NCI-H1417 treated with DMSO at 0.1 percent for 48 hours (cell line): ENCODE results near the gene GLB1L2.
A peak's percentile ranks its signal among the peaks of the same experiment; 100 is the strongest.

Experiments
- DNase-seq: peaks from one replicate; lab custom pipeline; 2025; lab: John Stamatoyannopoulos, UW

The GLB1L2 gene

DNA sequence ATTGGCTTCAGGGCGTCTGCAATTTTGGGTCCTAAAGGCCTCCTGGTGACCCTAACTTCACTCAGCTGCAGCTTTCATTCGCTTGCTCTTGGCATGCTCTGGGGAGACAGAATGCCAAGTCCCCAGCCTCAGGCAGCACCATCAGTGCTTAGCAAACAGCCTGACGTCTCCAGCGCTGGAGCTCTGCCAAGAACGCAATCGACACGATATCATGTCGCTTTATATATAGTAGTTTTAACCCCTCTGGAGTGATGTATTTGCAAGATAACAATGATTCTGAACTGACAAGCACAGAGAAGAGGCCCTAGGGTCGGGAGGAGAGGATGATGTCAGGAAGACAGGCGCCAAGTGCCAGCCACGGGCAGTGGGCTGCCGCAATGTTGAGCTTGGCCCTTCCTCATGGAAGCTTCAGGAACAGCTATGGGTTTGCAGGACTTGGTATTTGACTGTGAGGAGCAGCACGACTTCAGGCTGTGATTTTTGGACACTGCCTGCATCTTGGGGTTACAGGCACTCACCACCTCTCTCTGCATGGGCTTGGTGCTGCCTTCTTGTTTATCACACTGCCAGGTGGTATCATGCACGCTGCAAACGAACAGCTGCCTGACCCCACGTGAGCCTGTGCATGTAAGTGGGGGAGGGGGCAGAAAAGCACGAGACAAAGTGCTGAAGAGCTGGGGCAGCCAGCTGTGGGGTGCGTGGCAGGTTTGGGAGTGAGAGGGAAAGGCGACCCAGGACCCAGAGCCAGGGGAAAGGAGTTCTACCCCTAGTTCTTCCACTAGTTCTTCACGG lies 54.2 kb downstream of the GLB1L2 start:
- peak; percentile 73 for DNase-seq

DNA sequence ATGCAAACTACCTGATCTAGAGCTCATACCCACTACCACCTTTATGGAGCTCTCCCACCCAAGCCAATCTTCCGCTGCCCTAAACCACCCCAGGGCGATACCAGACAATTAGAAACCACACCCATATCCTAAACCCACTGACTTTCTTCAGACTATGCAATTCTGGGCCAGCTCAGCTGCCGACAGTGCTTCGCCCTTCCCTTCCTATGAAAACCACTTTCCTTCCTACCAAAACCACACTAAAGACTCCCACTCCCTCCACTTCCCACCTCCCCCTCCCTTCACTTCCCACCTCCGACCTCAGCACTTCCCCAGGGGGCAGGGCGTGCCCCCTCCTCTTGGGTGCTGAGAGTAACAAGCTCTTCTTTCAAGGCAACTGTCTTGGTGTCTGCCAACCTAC lies 55.2 kb downstream of the GLB1L2 start:
- no peak for DNase-seq

DNA sequence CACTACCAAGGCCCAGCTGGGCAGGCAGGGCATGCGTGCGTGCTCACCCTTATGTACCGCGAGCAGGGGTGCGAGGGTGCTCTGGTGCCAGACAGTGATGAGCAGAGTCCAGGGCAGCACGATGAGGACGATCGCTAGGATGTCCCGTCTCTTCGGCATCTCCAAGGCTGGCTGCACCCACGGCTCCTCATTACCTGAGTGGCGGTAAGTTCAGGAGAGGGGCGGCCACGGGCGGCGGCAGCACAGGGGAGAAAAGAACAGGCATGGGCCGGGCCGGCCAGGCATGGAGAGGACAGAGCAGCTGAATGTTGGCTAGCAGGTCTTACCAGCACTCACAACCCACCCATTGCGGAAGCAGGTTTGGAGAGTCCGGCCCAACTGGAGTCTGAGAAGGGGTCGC lies 55.7 kb downstream of the GLB1L2 start:
- no peak for DNase-seq

DNA sequence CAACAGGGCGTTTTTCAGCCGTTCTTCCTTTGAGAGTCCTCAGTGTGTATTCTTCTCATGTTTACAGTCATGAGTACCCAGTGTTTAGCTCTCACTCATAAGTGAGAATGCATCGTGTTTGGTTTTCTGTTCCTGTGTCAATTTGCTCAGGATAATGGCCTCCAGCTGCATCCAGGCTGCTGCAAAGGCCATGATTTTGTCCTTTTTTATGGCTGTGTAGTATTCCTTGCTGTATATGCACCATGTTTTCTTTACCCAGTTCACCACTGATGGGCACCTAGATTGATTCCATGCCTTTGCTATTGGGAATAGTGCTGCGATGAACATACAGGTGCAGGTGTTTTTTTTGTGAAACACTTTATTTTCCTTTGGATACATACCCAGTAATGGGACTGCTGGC lies 56.8 kb downstream of the GLB1L2 start:
- DNase-seq, result no peak

DNA sequence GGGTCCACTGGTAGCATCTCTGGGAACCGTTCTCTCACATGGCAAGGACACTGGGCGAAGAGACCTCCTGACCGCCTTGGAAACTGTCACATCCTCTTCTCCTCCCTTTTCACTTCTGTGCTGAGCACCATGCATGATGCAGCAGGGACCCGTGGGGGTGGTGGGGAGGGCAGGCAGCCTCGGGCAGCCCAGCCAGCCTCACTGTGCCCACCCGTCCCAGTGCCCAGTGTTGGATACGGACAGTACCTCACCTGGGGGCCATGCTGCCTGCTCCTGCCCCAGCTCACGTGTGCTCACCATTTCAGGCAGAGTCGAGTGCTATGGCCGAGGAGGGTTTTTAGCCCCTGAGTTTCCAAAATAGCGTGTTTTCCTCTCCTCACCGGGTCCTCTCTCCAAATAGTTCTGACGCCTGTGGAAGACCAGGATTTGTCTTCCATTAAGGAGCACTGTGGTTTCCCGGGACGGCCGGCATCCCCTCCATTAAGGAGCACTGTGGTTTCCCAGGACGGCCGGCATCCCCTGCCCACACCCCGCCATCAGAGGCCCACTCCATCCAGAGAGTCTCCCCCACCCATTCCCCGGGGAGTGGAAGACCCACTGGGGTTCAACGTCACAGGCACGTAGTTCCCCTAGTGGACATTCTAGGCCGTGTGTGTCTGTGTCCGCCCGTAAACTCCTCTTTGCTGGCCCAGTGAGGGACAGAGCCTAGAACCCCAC lies 57.8 kb downstream of the GLB1L2 start:
- no peak for DNase-seq

DNA sequence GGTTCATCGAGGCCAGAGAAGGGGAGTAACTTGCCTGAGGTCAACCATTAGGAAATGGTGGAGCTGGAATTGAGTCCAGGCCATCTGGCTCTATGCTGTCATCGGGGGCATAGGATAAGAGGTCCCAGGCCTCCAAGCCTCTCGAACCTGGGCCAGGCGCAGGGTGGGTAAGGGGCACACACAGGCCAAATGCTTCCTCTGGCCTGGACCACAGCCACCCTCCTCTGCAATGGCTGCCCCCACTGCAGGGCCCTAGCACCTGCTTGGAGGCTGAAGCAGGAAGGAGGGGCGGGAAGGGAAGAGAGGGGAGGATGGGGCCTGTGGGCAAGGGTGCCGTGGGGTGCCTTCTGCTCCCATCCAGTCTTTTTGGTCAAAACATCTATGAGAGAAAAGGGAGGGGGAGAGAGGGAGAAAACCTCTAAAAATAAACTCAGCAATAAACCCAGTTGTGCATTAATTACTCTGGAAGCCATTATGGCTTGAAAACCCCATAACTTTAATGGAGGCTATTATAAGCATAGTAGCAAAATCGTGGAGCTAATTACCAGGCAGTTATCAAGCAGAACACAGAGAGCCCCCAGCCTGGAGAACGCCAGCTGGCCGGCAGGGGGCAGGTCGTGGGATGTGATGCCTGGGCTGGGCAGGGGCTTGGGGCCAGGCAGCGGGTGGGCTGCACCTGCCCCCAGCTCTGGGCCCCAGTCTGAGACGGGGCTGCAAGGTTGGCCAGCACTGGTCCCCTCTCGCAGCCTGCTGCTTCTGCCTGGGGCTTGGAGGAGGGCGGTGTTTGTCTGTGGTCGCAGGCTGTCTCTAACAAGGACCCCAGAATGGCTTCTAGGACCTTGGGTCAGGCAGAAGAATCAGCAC lies 59.1 kb downstream of the GLB1L2 start:
- no peak for DNase-seq

DNA sequence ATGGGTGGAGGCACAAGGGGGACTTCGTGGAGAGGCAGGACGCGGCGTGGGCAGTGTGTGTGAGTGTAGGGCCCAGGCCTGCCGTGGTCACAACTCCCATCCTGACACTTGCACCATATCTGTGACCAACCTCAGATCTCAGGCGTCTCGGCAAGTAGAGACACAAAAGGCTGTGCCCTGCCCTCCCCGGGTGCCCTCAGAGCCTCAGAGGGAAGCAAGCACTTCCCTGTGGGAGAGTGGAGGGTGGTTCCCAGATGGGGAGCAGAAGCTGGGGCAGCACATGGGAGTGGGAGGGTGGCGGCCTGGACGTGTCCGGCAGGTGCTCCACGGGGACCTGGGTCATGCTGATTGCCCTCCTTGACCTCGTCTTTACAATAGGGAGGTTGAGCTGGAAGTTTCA lies 59.9 kb downstream of the GLB1L2 start:
- DNase-seq, result no peak

DNA sequence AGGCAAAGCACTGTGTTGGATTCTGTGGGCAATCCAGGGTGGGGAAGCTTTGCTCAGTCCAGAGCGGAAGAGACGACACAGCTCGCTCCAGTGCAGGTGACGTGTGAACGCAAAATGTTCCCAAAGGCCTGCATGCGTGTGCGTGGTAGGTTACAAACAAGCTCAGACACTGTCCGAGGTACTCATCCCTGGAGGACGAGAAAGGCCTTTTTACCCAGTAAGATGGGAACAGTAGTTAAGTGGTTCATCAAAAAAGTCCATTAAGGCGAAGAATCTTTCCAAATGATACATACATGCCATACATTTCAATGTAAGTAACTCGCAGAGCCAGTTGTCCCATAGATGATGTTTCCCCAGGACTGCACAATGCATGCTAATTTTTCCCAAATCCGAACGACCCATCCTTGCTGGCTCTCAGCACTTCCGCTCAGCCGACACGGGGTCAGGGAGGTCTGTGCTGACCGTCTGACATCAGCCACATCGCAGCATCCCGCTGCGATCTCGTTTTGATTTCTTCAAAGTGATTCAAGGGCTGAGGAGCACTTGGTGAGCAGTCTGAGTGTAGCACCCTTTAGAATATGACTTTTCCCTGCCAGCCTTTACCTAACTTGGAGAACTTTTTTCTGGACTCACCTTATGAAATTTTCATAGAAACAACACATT lies 61.3 kb downstream of the GLB1L2 start:
- DNase-seq, result no peak

DNA sequence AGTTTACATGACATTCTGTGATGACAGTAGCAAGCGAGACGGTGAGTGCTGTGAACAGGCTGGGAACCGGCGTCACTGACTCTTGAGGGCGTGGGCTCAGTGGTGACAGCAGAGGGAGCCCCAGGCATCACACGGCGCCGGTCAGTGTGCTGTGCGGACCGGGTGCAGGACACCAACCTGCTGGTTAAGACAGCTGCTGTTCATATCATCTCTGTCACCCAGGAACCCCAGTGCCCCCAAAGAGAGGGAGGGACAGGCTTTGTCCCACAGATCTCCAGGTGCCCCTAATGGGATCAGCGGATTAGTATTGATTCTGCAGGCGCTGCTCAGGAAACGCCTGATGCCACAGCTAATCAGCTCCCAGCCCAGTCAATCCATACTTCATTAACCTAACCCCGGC lies 61.9 kb downstream of the GLB1L2 start:
- DNase-seq, result no peak

DNA sequence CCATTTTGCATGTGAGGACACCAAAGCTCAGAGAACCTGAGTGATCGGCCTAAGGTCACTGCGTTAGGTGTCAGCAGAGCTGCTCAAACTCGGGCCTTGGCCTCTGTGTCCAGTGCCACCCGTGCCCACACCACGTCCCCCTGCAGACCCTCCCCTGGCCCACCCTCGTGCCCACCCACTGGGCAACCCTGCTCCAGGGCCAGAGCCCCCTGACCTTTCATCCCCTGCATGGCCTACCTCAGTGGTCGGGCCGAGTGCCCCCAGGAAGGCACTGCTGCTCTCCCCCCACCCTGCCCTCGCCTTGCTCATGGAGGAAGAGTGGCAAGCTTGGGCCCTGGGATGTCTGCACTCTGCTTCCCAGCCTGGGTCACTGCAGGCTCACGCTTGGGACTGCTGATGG lies 62.5 kb downstream of the GLB1L2 start:
- DNase-seq, result no peak

DNA sequence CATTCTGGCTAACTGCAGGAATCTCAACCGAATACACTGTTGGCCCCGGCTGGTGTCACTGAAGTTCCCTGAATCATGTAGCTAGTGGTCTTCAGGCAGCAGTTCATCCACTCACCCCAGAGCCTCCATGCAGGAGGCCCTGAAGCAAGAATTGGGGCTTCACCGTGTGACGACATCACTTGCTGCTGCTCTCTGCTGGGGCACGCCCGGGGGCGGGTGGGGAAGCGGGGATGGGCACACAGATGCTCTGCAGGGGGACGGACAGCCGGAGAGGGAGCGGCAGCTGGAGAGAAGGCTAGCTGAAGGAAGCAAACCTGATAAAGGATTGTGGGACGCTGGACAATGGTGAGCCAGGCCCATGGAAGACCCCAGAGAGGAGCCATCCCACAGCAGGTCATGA lies 63.2 kb downstream of the GLB1L2 start:
- no peak for DNase-seq

DNA sequence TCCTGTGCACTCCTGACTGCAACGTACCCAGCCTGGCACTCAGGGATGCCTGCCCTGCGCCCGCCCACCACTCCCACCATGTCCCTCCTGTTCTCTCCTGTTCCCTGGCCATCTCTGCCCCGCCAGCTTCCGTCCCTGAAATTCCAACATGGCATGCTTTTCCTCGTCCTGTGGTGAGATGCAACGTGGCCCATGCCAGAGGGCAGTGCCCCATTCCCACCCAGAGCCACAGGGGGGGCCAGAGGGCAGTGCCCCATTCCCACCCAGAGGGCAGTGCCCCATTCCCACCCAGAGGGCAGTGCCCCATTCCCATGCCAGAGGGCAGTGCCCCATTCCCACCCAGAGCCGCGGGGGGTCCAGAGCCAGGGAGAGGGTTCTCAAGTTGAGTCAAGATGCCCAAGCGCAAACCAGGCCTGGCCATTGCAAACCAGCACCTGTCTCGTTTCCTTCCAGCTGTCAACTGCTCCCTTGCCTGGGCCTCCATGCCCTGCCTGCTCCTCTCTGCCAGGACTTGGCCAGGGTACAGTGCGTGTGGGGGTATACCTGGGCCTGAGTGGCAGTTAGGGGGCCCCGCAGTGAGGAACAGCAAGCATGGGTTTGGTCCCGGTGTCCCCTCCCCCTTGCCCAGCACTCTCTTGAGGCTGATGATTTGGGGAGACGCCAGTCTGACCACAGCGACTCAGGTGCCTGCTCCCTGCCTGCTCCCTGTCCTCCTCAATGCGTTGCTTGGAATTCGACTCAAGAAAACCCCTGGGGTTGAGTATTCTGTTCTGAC lies 65.7 kb downstream of the GLB1L2 start:
- DNase-seq, result no peak

DNA sequence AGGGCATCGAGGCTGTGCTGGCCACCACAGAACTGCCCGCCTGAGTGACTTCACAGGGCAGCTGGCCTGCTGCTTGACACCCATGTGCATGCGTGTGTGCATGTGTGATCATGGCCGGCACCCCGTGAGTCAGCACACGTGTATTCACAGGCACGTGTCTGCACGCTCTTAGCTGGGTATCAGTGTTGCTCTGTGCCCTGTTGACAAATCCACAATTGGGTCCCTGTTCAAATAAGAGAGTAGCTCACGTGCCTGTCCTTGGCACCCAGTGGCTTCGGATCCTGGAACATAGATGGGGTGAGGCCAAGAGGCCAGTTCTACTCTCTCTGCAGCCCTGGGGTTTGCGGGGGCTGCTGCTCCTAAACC lies 66.3 kb downstream of the GLB1L2 start:
- no peak for DNase-seq

DNA sequence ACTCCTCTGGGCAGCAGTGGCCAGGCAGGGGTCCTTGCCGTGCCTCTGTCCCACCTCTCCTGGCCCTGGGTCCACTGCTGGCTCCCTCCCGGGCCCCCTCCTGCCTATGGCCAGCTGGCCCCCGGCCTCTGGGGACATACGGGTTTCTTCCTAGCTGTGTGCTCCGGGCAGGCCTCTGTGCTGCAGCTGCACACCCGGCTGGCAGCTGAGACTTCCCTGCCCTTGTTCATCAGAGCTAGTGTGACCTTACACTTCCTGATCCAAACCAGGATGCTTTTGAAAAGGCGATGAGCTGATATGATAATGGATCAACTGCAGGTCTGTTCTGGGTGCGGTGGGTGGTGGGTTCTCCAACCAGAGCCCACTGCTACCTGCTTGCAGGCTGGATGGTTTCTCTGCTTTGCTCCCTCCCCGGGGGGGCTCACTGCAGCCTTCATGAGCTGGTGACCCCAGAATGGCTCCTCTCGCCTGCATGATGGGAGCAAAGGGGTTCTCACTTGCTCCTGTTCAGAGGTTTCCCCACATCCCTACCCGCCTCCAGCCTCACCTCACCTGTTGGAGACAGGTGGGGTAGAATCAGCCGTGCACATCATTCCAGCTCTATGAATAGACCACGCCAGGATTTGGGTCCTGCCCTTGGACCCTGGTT lies 67.0 kb downstream of the GLB1L2 start:
- DNase-seq, result no peak

DNA sequence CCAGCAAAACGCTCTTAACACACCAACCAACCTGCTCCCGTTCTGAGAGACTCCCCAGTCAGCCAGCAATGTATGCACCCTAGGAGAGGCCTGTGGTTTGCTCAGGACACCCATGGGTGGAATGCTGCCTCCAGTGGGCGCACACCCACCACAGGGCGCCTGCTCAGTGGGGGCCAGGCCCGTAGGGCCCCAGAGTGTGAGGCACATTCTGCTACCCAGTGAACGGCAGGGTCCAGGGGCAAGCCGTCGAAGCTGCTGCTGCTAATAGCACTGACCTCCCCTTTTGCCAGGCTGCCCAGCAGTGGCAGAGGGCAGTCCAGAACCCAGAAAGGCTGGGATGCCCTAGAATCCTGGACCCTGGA lies 67.5 kb downstream of the GLB1L2 start:
- DNase-seq, result no peak

DNA sequence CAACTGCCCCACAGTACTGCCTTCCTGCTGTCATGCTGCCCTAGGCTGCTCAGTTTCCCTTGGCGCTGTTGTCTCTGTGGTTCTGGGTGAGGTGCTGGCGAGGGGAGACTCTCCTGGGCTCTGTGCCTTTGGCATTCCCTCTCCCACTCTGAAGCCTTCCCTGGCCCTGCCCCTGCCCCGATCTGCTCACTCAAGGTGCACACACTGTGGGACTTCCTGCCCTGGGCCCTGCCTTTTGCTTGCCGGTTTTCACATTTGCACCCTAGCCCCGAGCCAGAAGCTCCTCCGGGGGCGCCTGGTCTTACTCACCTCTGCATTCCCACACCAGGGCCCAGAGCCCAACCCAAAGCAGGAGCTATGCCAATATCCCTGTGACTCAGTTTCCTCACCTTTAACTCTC lies 68.2 kb downstream of the GLB1L2 start:
- DNase-seq, result no peak

DNA sequence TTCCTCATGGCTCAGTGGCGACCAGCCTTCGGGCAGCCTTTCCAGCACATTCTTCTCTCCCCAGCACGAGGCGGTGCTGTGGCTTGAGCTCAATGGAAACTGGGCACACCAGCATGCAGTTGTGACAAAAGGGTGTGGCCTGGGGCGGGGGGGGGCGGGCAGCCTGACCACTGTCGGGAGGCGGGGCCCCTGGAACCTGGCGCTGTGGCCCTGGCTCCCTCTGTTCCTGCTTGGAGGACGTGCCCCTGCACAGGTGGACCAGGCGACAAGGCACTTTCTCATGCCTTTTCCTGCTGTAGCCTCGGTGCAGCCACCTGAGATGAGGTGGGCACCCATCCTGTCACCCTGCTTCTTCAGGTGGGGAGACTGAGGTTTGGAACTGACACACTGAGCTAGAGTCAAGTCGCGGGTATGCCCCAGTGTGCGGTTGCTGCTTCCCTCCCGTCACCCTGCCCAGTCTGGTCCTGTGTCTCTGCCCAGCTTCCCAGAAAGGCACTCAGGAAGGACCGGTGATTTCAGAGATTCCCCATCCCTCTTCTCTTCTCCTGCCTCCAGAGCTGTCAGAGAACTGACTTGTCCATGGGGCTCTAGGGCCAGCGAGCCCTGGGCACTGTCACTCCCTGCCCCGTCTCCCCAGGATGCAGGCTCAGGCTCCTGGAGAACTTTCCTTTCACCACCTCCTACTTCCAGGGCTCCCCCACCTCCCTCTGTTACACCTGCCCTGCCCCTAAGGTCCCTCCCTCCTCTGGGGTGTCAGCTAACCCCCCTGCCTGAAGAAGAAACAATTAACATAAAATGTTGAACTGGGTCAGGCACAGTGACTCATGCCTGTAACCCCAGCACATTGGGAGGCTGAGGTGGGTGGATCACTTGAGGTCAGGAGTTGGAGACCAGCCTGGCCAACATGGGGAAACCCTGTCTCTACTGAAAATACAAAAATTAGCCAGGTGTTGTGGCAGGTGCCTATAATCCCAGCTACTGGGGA lies 70.3 kb downstream of the GLB1L2 start:
- DNase-seq, result no peak

DNA sequence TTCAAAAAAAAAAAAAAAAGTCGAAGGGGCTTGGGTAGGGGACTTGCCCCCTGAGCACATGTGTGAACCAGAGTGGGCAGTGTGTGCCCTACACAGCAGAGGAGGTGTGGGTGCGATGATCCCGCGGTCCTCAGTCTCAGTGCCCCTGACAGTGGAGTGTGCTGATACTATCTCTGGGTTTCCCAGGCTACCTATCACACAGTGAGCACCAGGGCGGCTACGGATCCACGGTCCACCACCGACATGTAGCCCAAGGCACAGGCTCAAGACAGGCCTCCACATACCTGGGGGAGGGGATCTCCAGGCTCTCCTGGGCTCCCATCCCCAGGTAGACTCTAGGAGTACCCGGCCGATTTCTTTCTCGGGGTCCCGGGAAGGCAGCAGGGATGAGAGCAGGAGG lies 71.1 kb downstream of the GLB1L2 start:
- DNase-seq, result no peak

DNA sequence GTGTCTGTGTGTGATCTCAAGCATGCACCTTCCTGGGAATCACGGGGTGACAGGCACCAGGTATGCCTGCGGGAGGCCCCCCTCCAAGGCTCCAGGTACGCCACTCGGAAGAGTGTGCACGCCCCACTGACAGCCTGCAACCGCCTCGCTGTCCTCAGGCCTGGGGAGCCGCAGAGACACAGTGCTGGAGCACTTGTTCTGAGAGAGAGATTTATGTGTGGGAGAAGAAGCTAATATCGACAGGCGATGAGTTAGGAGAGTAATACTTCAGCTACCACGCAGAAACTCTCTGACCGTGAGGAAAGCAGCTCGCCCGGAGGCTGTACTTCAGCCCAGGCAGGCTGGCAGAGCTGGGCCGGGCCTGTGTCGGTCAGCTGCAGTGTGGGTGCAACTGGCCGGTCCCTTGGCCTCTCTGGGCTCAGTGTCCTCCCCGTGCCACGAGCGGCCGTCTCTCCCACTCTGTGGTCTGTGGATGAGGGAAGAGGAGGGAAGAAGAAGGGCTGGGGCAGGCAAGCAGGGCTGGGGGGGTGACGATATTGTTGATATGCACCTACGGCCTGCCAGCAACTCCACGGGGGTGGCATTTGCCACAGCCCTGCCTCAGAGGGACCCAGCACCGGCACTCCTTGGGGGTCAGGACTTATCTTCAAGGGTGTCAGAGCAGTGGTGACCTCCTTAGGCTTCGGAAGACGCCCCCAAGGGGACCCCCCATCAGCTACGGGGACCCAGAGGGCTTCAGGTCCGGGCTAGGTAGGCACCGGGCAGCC lies 73.0 kb downstream of the GLB1L2 start:
- DNase-seq, result no peak
